ENCODE measurements around the gene LMO7. TPM values are rescaled to one million over a fixed set of nuclear protein-coding genes. Genes with fewer than 3 reads are reported as not detected.

LMO7 gene
- 10 to 100 TPM; 14.1 to 15.7 TPM for total RNA-seq

DNA sequence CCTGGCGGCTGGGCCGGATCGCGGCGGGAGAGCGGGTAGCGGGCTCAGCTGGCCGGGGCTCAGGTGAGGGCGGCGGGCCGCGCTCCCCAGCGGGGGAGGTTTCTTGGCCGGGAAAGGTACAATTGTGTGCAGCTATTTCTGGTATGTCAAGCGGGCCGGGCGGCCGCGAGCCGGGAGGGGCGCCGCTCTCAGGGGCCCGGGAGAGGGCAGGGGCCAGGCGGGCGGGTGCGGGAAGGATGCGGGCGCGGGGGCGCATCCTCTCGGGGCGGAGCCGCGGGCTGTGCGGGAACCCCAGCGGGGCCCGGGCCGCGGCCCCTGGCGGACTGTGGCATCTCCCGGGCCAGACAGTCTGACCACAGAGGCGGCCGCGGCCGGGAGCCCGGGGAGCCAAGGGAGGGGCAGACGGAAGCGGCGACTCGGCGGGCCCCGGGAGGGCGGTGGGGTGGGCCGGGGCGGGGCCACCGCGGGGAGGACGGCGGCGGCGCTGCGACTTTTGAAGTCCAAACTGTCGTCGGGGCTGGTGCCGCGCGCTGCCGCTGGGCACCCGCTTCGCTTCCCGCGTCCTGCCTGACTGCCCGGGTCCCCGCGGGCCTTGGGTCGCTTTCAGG is at the start of gene LMO7:
Gene LMO7, plus strand, starts transcription at position 503 of the 608 bp plus-strand sequence. CDS start 328 bp downstream, outside the sequence.
- H3K4me1 Mint-ChIP-seq = peaks cover 7% of the 10 kb centered on the region
- H3K9me3 Mint-ChIP-seq = no peaks in the 10 kb centered on the region
- DNase-seq = peak; percentile 39
- peak within 1 kb of the TSS; percentile 73 for H3K4me3 Mint-ChIP-seq
- H3K36me3 Mint-ChIP-seq = peaks cover 2% of the 10 kb centered on the region
- peaks cover 25% of the 10 kb centered on the region for H3K27me3 Mint-ChIP-seq
- H3K27ac Mint-ChIP-seq = no peak within 1 kb of the TSS

DNA sequence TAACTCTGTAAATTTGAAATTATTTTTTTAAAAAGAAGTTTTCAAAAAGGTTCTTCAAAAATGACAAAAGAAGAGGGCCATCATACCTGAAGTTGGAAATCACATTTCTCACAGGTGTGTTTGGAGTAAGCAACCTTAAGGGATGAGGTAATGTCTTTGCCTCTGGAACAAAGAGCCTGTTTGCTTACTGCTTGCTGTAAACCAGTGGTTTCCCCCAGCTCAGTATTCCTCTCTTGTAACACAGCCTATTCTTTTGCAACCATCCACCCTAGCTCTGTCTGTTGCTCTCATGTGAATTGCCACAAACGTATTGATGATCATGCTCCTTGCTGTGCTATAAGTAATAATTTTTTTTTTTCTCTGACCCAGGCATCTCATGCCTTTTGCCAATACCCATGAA is 48.5 kb upstream of the LMO7 start:
- Mint-ChIP-seq H3K36me3 (peaks cover 40% of the 10 kb centered on the region), H3K9me3 (peaks cover 13% of the 10 kb centered on the region), H3K27ac (no peak overlapping the region), H3K4me3 (no peak overlapping the region), H3K27me3 (no peaks in the 10 kb centered on the region), H3K4me1 (peaks cover 3% of the 10 kb centered on the region)
- DNase-seq = no peak

DNA sequence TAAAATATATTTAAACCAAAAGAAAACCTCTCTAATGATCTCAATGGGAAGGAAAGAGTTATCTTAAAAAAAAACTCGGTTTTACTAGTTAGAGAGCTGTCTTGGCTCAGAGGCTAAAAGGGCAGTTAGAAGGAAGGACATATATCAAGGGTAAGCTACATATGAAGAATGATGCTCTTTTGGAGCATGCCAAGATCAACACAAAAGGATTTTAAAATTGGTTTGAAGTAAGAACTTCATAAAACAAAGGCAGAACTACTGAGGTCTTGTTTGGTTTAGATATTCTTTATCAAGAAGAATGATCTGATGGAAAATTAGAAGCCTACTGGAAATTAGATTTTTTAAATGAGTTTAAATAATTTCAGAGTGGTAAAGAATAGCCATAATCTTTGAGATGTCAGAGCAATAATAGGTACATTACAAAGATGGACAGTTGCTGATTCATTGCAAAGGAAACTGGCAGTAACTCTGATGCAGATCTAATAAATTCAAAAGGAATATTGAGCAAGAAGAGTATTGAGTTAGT is 39.4 kb upstream of the LMO7 start:
- Mint-ChIP-seq H3K4me1 (no peaks in the 10 kb centered on the region), H3K27ac (no peak overlapping the region), H3K27me3 (no peaks in the 10 kb centered on the region), H3K36me3 (peaks cover 19% of the 10 kb centered on the region), H3K9me3 (no peaks in the 10 kb centered on the region), H3K4me3 (no peak overlapping the region)
- DNase-seq = no peak

DNA sequence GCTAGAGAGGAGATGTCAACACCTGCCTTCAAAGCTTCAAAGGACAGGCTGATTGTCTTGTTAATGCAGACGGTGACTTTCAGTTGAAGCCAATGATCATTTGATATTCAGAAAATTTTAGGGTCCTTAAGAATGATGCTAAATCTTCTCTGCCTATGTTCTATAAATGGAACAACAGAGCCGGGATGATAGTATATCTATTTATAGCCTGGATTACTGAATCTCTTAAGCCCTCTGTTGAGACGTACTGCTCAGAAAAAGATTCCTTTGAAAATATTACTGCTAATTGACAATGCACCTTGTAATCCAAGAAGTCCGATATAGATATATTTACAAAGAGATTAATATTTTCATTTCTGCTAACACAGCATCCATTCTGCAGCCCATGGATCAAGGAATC is 35.8 kb upstream of the LMO7 start:
- no peak for DNase-seq
- Mint-ChIP-seq H3K36me3 (peaks cover 19% of the 10 kb centered on the region), H3K4me1 (no peaks in the 10 kb centered on the region), H3K4me3 (no peak overlapping the region), H3K27ac (no peak overlapping the region), H3K27me3 (no peaks in the 10 kb centered on the region), H3K9me3 (no peaks in the 10 kb centered on the region)

DNA sequence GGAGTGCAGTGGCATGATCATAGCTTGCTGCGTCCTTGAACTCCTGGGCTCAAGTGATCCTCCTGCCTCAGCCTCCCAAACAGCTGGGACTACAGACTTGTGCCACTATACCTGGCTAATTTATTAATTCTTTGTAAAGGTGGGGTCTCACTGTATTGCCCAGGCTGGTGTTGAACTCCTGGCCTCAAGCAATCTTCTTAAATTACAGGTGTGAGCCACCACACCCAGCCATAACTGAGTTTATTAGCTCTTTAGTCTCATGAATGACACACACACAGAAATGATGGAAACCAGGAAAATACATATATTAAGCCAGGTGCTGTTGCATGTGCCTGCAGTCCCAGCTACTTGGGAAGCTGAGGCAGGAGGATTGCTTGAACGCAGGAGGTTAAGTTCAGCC is 33.1 kb upstream of the LMO7 start:
- no peak for DNase-seq
- H3K36me3 Mint-ChIP-seq = peaks cover 17% of the 10 kb centered on the region
- H3K9me3 Mint-ChIP-seq = no peaks in the 10 kb centered on the region
- H3K4me1 Mint-ChIP-seq = no peaks in the 10 kb centered on the region
- no peak overlapping the region for H3K27ac Mint-ChIP-seq
- no peaks in the 10 kb centered on the region for H3K27me3 Mint-ChIP-seq
- H3K4me3 Mint-ChIP-seq = no peak overlapping the region

DNA sequence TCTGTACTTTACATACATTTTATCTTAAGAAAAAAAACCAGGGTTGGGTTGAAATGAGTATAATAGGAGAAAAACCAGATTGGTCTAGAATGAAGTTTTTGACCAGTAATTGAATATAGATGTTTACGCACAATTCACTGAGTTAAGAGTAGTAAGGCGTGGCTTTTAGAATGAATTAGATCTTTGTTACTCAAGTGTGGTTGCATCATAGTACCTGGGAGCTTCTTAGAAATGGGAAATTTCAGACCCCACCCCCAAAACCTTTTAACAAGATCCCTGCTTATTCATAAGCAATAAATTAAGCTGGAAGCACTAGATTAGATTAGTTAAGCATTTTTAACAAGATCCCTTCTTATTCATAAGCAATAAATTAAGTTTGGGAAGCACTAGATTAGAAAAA is 28.7 kb upstream of the LMO7 start:
- no peaks in the 10 kb centered on the region for H3K4me1 Mint-ChIP-seq
- H3K9me3 Mint-ChIP-seq = no peaks in the 10 kb centered on the region
- DNase-seq = no peak
- no peak overlapping the region for H3K4me3 Mint-ChIP-seq
- no peak overlapping the region for H3K27ac Mint-ChIP-seq
- no peaks in the 10 kb centered on the region for H3K27me3 Mint-ChIP-seq
- peaks cover 16% of the 10 kb centered on the region for H3K36me3 Mint-ChIP-seq

DNA sequence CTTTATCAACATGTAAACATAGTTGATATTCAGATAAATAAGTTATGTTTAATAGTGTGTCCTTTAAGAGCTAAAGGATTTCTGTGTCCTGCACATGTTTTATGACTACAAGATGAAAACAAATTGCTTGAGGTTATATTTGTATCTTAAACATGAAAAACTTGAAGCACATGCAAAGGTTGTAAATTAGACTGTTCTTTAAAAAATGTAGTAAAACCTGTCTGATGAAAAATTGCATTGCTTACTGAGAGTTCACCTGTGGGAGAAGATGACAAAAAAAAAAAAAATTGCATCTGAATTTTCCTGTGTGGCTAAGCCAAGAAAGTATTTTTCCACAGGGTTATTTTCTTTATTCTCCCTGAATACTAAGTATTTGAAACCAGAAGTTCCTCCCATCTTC is 25.7 kb upstream of the LMO7 start:
- H3K4me3 Mint-ChIP-seq = no peak overlapping the region
- no peak for DNase-seq
- H3K4me1 Mint-ChIP-seq = peaks cover 2% of the 10 kb centered on the region
- peaks cover 18% of the 10 kb centered on the region for H3K36me3 Mint-ChIP-seq
- H3K9me3 Mint-ChIP-seq = no peaks in the 10 kb centered on the region
- H3K27ac Mint-ChIP-seq = no peak overlapping the region
- no peaks in the 10 kb centered on the region for H3K27me3 Mint-ChIP-seq

DNA sequence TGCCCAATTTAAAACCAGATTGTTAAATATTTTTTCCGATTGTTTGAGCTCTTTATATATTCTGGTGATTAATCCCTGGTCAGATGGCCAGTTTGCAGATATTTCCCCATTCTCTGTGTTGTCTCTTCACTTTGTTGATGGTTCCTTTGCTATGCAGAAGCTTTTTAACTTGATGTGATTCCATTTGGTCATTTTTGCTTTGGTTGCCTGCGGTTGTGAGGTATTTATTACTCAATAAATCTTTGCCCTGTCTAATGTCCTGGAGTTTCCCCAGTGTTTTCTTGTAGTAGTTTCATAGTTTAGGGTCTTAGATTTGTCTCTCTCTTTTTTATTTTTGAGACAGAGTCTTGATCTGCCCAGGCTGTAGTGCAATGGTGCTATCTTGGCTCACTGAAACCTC is 23.8 kb upstream of the LMO7 start:
- Mint-ChIP-seq H3K27ac (no peak overlapping the region), H3K4me3 (no peak overlapping the region), H3K27me3 (no peaks in the 10 kb centered on the region), H3K36me3 (peaks cover 14% of the 10 kb centered on the region), H3K9me3 (no peaks in the 10 kb centered on the region), H3K4me1 (peaks cover 2% of the 10 kb centered on the region)
- DNase-seq = no peak

DNA sequence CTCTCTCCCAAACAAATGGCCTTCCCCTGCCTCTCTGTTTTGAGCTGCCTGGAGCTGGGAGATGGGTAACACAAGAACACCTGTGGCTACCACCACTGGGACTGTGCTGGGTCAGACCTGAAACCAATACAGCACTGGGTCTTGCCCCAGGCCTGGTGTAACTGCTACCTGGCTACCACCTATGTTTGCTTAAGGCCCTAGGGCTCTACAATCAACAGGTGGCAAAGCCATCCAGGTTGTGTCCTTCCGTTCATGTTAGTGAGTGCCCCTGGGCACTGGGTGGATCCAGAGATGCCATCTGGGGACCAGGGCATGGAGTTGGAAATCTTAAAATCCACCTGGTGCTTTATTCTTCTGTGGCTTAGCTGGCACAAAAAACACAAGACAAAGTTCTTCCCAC is 18.9 kb upstream of the LMO7 start:
- no peaks in the 10 kb centered on the region for H3K27me3 Mint-ChIP-seq
- DNase-seq = no peak
- H3K36me3 Mint-ChIP-seq = peaks cover 7% of the 10 kb centered on the region
- H3K4me3 Mint-ChIP-seq = no peak overlapping the region
- no peaks in the 10 kb centered on the region for H3K9me3 Mint-ChIP-seq
- peaks cover 2% of the 10 kb centered on the region for H3K4me1 Mint-ChIP-seq
- no peak overlapping the region for H3K27ac Mint-ChIP-seq

DNA sequence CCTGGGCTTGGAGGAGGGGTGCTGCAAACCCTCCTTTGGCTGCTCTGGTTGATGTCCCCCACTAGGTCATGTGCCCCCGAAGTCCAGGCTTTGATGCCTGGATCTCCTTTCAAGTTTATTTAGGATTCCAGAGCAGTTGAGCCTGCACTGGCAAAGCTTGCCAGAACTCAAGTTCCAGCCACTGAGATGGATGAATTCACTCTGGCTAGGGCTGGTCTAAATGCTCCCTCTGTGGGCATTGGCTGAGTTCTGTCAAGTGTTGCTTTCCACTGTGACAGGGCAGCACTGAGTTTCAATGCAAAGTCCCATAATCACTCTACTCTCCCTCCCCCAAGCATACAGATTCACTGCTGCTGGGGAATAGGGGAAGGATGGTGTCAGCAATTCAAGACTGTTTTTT is 17.8 kb upstream of the LMO7 start:
- no peaks in the 10 kb centered on the region for H3K9me3 Mint-ChIP-seq
- no peaks in the 10 kb centered on the region for H3K27me3 Mint-ChIP-seq
- H3K36me3 Mint-ChIP-seq = peaks cover 4% of the 10 kb centered on the region
- H3K27ac Mint-ChIP-seq = no peak overlapping the region
- no peak for DNase-seq
- no peak overlapping the region for H3K4me3 Mint-ChIP-seq
- H3K4me1 Mint-ChIP-seq = peaks cover 2% of the 10 kb centered on the region

DNA sequence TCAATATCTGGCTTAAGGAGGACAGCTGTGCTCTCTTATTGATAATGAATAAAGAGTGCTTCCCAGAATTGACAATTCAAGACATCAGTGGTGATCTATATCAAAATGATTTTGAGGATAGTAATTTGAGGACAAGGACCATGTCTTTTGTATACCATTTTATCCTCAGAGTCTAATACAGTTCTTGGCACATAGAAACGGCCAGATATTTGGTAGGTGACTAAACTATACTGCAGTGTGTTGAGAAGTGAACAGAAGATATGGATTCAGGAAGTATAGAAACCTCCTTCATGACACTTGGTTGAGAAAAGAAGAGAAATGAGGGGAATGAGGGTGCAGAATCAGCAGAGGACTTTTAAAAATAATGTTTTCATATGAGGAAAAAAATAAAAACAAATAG is 16.1 kb upstream of the LMO7 start:
- H3K4me3 Mint-ChIP-seq = no peak overlapping the region
- peaks cover 11% of the 10 kb centered on the region for H3K36me3 Mint-ChIP-seq
- H3K27me3 Mint-ChIP-seq = no peaks in the 10 kb centered on the region
- no peaks in the 10 kb centered on the region for H3K9me3 Mint-ChIP-seq
- no peak for DNase-seq
- no peaks in the 10 kb centered on the region for H3K4me1 Mint-ChIP-seq
- H3K27ac Mint-ChIP-seq = no peak overlapping the region

DNA sequence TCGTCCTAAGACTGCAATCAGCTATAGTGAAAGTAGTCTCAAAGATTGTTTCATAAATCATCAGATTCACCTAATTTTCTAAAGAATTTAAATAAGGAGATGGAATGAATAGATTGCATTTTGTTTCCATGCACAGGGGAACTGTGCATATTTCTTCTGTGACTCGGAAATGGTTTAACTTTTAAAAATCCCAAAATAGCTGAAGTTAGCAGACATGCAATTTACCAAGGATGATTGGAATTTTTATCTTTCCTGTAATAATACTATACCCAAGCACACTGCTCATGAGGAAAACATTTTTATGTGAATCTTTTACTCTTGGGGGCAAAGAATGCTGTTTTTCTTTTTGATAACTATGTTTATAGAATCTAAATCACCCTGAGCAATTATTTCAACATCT is 15.0 kb upstream of the LMO7 start:
- H3K27ac Mint-ChIP-seq = no peak overlapping the region
- DNase-seq = no peak
- H3K27me3 Mint-ChIP-seq = no peaks in the 10 kb centered on the region
- H3K9me3 Mint-ChIP-seq = no peaks in the 10 kb centered on the region
- no peaks in the 10 kb centered on the region for H3K4me1 Mint-ChIP-seq
- no peak overlapping the region for H3K4me3 Mint-ChIP-seq
- H3K36me3 Mint-ChIP-seq = peaks cover 15% of the 10 kb centered on the region

DNA sequence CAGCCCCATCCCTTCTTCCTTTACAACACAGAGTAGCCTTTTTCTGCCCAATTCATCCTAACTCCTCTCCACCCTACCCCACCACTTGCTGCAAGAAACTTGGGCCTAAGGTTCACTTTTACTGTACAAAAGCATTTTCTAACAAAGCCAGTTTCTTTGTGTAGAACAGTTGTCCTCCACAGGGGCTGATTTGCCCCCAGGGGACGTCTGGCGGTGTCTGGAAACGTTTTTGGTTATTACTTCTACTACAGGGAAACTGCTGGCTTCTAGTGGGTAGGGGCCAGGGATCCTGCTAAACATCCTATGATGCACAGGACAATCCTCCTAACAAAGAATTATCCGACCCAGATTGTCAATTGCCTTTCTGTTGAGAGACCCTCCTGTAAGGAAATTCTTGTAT is 7.3 kb upstream of the LMO7 start:
- H3K9me3 Mint-ChIP-seq = no peaks in the 10 kb centered on the region
- no peak for DNase-seq
- no peaks in the 10 kb centered on the region for H3K4me1 Mint-ChIP-seq
- peaks cover 22% of the 10 kb centered on the region for H3K36me3 Mint-ChIP-seq
- no peak overlapping the region for H3K4me3 Mint-ChIP-seq
- H3K27me3 Mint-ChIP-seq = no peaks in the 10 kb centered on the region
- H3K27ac Mint-ChIP-seq = no peak overlapping the region

DNA sequence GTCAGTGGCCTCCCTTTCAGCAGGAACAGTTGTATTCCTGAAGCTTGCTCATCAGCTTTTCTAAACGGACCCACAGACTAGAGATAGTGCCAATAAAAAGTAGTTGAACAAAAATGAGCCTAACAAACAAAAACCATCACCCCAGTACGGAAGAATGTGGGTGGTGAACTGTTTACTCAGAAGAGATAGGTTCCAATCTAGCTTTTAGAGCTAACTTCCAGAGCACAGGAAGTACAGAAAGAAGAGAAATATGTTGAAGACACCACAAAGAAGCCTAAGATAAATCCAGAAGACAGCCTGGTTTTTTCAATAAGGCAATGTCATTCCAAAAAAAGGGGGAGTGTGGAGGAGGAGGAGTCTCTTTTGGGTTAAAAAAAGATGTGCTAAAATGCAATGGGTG is 2.8 kb upstream of the LMO7 start:
- H3K4me3 Mint-ChIP-seq = no peak overlapping the region
- no peak overlapping the region for H3K27ac Mint-ChIP-seq
- DNase-seq = no peak
- peaks cover 7% of the 10 kb centered on the region for H3K4me1 Mint-ChIP-seq
- H3K27me3 Mint-ChIP-seq = peaks cover 15% of the 10 kb centered on the region
- H3K9me3 Mint-ChIP-seq = no peaks in the 10 kb centered on the region
- peaks cover 2% of the 10 kb centered on the region for H3K36me3 Mint-ChIP-seq

DNA sequence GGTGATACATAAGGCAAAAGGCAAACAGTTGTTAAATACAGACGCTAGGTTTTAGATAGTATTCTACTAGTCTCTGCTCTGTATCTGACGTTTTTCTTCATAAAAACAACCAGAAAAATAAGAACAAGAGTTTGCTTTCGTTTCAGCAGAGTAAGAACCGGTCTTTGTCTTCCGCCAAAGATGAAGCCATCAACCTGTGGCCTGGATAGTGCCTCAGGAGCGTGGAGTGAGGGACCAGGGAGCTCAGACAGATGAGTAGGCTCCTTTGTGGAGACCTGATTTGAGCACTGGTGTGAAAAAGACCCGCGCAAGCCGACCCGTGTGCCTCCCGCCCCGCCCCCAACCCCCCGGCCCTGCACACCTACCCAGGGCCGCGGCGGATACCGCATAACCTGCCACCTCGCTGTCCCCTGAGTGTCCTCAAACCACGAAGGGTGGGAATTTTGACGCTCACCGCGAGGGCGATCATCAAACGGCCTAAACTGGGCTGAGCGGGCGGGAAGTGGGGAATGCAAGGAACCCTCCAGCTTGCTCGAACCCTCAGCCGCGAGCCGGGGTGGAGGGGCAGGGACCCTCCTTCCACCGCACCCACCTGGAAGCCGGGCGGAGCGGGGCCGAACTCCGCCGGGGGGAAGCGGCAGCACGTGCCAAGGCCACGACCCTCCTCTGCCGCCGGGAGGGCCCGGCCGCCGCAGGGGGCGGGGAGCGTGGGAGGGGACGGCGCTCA is 866 bp upstream of the LMO7 start:
- DNase-seq = no peak

More for the DNA sequence above, 866 bp upstream of the LMO7 start:
- Mint-ChIP-seq H3K9me3 (no peaks in the 10 kb centered on the region), H3K4me1 (peaks cover 7% of the 10 kb centered on the region), H3K4me3 (no peak overlapping the region), H3K27ac (no peak overlapping the region), H3K36me3 (peaks cover 2% of the 10 kb centered on the region), H3K27me3 (peaks cover 22% of the 10 kb centered on the region)

Data from activated naive CD8-positive, alpha-beta T cell treated with anti-CD3 and anti-CD28 coated beads for 36 hours (primary cell).